Activated CD4-positive, alpha-beta T cell treated with anti-CD3 and anti-CD28 coated beads, Interleukin-10, Interleukin-2, amounts not matched to agents 100 ng/mL and 50 ng/mL, durations not matched to agents 16 hours and 8 hours (primary cell): ENCODE measurements around the gene STRIP1.
"Not testable (repeated sequence)": the region's sequence is repeated elsewhere in the genome, so short reads cannot be mapped to it uniquely, and the experiment has no call there.

Experiments
- DNase-seq: peaks from one replicate; pipeline ENCODE4 v3.0.0-alpha.2; 2020

The STRIP1 gene

GRCh38 chr1:110008971-110009565 lies 25.4 kb upstream of the STRIP1 start:
- DNase-seq = no peak

GRCh38 chr1:110011527-110012041 lies 22.8 kb upstream of the STRIP1 start:
- DNase-seq = peak; percentile 51

- DNase-seq = no peak
These were observed 22.2 kb upstream of the STRIP1 start for GRCh38 chr1:110012100-110012780.

- no peak for DNase-seq
These were observed 16.6 kb upstream of the STRIP1 start for GRCh38 chr1:110017792-110018191.

GRCh38 chr1:110018396-110018795 lies 16.0 kb upstream of the STRIP1 start:
- no peak for DNase-seq

- no peak for DNase-seq
These were observed 14.7 kb upstream of the STRIP1 start for GRCh38 chr1:110019770-110020169.

GRCh38 chr1:110021285-110021684 lies 13.1 kb upstream of the STRIP1 start:
- DNase-seq = no peak

GRCh38 chr1:110024613-110025012 lies 9.8 kb upstream of the STRIP1 start:
- DNase-seq = no peak

- not testable (repeated sequence) for DNase-seq
These were observed 3.7 kb upstream of the STRIP1 start for GRCh38 chr1:110030687-110031086.

GRCh38 chr1:110032327-110032726 lies 2.1 kb upstream of the STRIP1 start:
- no peak for DNase-seq

- DNase-seq = no peak
These were observed 1.0 kb upstream of the STRIP1 start for GRCh38 chr1:110033421-110033820.

- DNase-seq = no peak
These were observed 379 bp upstream of the STRIP1 start for GRCh38 chr1:110034040-110034450.

GRCh38 chr1:110035236-110035752 lies 870 bp downstream of the STRIP1 start:
- DNase-seq = no peak

GRCh38 chr1:110038271-110038670 lies 3.8 kb downstream of the STRIP1 start:
- no peak for DNase-seq

GRCh38 chr1:110039641-110040040 lies 5.2 kb downstream of the STRIP1 start:
- DNase-seq = no peak

- DNase-seq = no peak
These were observed 6.1 kb downstream of the STRIP1 start for GRCh38 chr1:110040548-110040947.

- no peak for DNase-seq
These were observed 8.6 kb downstream of the STRIP1 start for GRCh38 chr1:110043016-110043415.

- no peak for DNase-seq
These were observed 13.0 kb downstream of the STRIP1 start for GRCh38 chr1:110047463-110047862.

GRCh38 chr1:110048240-110048639 lies 13.8 kb downstream of the STRIP1 start:
- DNase-seq = no peak

- no peak for DNase-seq
These were observed 14.6 kb downstream of the STRIP1 start for GRCh38 chr1:110048923-110049601.

- no peak for DNase-seq
These were observed 15.6 kb downstream of the STRIP1 start for GRCh38 chr1:110049801-110050601.

GRCh38 chr1:110050602-110051261 lies 16.3 kb downstream of the STRIP1 start:
- DNase-seq = no peak
